Type B pancreatic cell (in vitro differentiated cells): ENCODE data around the gene PRDM4. TPM values are rescaled to one million over a fixed set of nuclear protein-coding genes. Genes with fewer than 3 reads are reported as not detected.

Experiments
- DNase-seq: peaks from one replicate; pipeline ENCODE4 v3.0.0; 2021; ENCODE audit warnings: mixed read lengths; ENCODE audit not compliant: unreplicated experiment; ENCODE audit errors: extremely low spot score
- H3K27ac Mint-ChIP-seq: 2 replicates; pipeline ENCODE4 v1.8.0; 2021; ENCODE audit warnings: mild to moderate bottlenecking, mixed read lengths
- H3K27me3 Mint-ChIP-seq: 2 replicates; pipeline ENCODE4 v1.8.0; 2021; ENCODE audit warnings: mixed read lengths
- H3K36me3 Mint-ChIP-seq: 2 replicates; pipeline ENCODE4 v1.8.0; 2021; ENCODE audit warnings: mixed read lengths
- H3K4me1 Mint-ChIP-seq: one replicate; pipeline ENCODE4 v1.8.0; 2021; ENCODE audit warnings: mixed read lengths; ENCODE audit not compliant: unreplicated experiment
- H3K4me3 Mint-ChIP-seq: 2 replicates; pipeline ENCODE4 v1.8.0; 2021; ENCODE audit warnings: mild to moderate bottlenecking, mixed read lengths
- H3K9me3 Mint-ChIP-seq: 2 replicates; pipeline ENCODE4 v1.8.0; 2021; ENCODE audit warnings: mixed read lengths
- CTCF ChIP-seq: fragments of 200-600 bp; sonication (generic); conservative IDR thresholded peaks from 2 replicates; pipeline ENCODE4 v1.5.0; 2021; ENCODE audit warnings: antibody characterized with exemption, mild to moderate bottlenecking
- total RNA-seq: library from RNA; stranded (reverse); gene quantifications from 2 replicates; pipeline ENCODE4 v1.2.1, GENCODE V29; 2021; ENCODE audit warnings: low replicate concordance

Gene PRDM4
- total RNA-seq, 1 donor from 2014 or later: 38.9 TPM

- Mint-ChIP-seq H3K4me3 (no peak overlapping the region), H3K9me3 (no peaks in the 10 kb centered on the region), H3K4me1 (peaks cover 11% of the 10 kb centered on the region), H3K27ac (no peak overlapping the region), H3K27me3 (peaks cover 15% of the 10 kb centered on the region), H3K36me3 (no peaks in the 10 kb centered on the region)
- DNase-seq: no peak
- TF ChIP-seq CTCF: no peak
Measured at GRCh38 chr12:107764626-107765025, 3.7 kb upstream of the PRDM4 start.

- TF ChIP-seq CTCF: no peak
- no peaks in the 10 kb centered on the region for H3K9me3 Mint-ChIP-seq
Measured at GRCh38 chr12:107762874-107763273, 1.9 kb upstream of the PRDM4 start.

GRCh38 chr12:107761502-107761904, 566 bp upstream of the PRDM4 start:
- Mint-ChIP-seq H3K4me1 (peaks cover 14% of the 10 kb centered on the region), H3K36me3 (peaks cover 2% of the 10 kb centered on the region), H3K27ac (peak overlapping the region; percentile 78), H3K27me3 (peaks cover 4% of the 10 kb centered on the region), H3K4me3 (peak overlapping the region; percentile 91), H3K9me3 (no peaks in the 10 kb centered on the region)
- DNase-seq: no peak
- TF ChIP-seq CTCF: no peak

More at GRCh38 chr12:107762874-107763273, 1.9 kb upstream of the PRDM4 start:
- no peak for DNase-seq
- Mint-ChIP-seq H3K36me3 (no peaks in the 10 kb centered on the region), H3K27ac (no peak overlapping the region), H3K4me3 (no peak overlapping the region), H3K27me3 (peaks cover 15% of the 10 kb centered on the region), H3K4me1 (peaks cover 14% of the 10 kb centered on the region)

GRCh38 chr12:107760207-107760808, 629 bp downstream of the PRDM4 start:
- no peak for DNase-seq
- Mint-ChIP-seq H3K9me3 (no peaks in the 10 kb centered on the region), H3K4me3 (peak overlapping the region; percentile 91)

GRCh38 chr12:107759410-107759809, 1.5 kb downstream of the PRDM4 start:
- H3K4me1 Mint-ChIP-seq: peaks cover 14% of the 10 kb centered on the region
- peak overlapping the region; percentile 91 for H3K4me3 Mint-ChIP-seq
- H3K27me3 Mint-ChIP-seq: no peaks in the 10 kb centered on the region
- H3K36me3 Mint-ChIP-seq: peaks cover 5% of the 10 kb centered on the region
- no peak for DNase-seq
- no peak for TF ChIP-seq CTCF
- peak overlapping the region; percentile 94 for H3K27ac Mint-ChIP-seq
- no peaks in the 10 kb centered on the region for H3K9me3 Mint-ChIP-seq

More at GRCh38 chr12:107760207-107760808, 629 bp downstream of the PRDM4 start:
- H3K27me3 Mint-ChIP-seq: no peaks in the 10 kb centered on the region
- peaks cover 14% of the 10 kb centered on the region for H3K4me1 Mint-ChIP-seq
- H3K36me3 Mint-ChIP-seq: peaks cover 5% of the 10 kb centered on the region
- peak overlapping the region; percentile 94 for H3K27ac Mint-ChIP-seq
- TF ChIP-seq CTCF: no peak
